Activated effector memory CD4-positive, alpha-beta T cell treated with anti-CD3 and anti-CD28 coated beads, Interleukin-2, amount 50 U/mL, for 16 hours (primary cell): Measurements from ENCODE around the gene VSIG10.
"Not testable (repeated sequence)": the region's sequence is repeated elsewhere in the genome, so short reads cannot be mapped to it uniquely, and the experiment has no call there.

Experiments
- DNase-seq: peaks from one replicate; pipeline ENCODE4 v3.0.0-alpha.2; 2020

VSIG10 gene

DNA sequence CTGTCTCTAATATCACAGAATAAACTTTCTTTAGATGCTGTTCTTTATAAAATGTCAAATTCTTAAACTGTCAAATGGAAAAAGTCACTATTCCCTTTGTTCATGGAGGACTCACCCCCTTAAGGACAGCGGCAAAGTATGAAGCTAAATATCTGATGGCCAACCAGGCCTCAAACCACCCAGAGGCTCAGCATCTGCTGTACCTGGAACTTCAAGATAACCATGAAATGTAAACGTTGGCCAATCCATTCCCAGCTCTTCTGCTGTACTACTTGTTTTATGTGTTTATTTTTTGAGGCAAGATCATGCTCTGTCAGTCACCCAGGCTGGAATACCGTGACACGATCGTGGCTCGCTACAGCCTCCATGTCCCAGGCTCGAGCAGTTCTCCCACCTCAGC lies 71.6 kb downstream of the VSIG10 start:
- DNase-seq = no peak

DNA sequence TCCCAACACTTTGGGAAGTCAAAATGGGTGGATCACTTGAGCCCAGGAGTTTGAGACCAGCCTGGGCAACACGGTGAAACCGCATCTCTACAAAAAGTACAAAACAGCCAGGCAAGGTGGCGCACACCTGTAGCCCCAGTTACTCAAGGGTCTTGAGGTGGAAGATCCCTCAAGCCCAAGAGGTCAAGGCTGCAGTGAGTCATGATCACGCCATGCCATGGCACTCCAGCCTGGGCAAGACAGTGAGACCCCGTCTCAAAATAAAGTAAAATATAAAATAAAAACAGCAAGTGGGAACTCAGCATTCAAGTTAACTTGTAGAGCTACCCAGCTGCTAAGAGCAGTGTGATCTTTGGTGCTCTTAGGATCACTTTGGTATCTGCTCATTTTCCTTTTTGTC lies 74.6 kb downstream of the VSIG10 start:
- no peak for DNase-seq

DNA sequence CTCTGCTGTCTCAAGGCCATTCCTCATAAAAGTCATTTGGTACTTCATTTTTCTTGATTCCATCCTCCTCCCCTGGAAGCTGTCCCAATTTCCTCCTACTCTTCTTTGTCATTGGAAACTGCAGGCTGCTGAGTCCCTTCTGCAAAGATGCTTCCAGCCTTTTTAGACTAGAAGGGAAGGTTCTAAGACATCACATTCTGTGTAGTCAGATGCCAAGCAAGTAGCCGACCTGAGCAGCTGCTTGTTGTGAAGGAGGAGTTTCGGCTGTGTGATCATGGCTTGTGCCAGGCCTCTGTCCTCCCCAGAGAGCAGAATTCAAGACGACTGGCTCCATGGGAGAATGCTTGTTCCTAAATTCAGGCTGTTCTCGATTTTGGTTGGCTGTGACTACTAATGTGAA lies 78.6 kb downstream of the VSIG10 start:
- DNase-seq = no peak

DNA sequence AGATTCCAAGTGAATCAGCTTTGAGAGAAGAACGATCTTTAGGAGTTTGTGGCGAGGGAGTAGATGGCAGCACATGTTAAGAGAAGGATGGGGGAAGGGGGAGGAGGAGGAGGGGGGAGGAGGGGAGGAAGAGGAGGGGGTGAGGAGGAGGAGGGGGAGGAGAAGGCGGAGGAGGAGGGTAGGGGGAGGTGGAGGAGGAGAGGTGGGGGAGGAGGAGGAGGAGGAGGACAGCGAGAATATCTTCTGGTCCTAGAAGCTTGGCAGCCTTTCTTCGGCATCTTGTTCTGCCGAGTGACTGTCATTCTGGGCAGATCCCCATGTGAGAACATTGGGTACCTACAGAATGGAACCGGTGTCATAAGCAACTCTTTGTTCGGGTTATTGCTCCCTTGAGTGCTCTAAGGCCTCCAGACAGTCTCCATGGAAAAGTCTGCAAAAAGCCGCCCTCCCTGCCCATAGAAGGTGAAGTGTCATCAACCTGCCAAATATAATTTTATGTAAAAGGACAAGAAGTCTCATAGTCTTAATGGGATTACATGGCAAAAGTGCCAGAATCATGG lies 80.4 kb downstream of the VSIG10 start:
- no peak for DNase-seq

DNA sequence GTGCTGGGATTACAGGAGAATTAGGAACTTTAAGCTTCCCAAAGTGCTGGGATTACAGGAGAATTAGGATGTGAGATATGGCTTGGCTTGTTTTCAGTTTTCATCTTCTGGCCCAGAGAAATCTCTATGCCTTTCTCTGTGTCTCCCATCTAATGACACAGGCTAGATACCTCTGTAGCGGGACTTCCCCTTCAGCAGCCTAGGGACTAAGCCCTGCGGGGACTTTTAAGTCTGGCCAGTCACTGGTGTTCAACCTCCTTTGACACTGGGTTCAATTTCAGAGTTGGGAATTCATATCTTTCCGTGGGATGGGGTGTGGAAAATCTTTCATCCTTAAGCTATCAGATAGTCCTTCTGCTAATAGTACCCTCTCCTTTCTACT lies 81.1 kb downstream of the VSIG10 start:
- no peak for DNase-seq

DNA sequence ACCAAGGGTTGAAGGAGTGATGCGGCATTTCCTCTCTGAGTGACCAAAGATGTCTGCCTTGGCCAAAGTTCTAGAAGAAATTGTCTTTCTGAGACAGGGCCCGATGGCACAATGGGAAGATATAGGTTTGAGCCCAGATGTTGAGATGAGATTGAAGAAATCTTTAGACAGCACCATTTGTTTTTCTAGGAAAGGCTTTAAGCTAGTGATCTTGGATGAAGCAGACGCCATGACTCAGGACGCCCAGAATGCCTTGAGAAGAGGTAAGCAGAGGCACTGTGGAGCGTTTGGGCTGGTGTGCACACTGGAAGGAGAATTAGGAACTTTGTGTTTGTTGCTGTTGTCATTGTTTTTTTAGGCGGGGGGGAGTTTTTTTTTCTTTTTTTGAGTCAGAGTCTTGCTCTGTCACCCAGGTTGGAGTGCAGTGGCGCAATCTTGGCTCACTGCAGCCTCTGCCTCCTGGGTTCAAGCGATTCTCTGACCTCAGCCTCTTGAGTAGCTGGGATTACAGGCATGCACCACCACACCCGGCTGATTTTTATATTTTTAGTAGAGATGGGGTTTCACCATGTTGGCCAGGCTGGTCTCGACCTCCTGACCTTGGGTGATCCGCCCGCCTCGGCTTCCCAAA lies 81.6 kb downstream of the VSIG10 start:
- DNase-seq = not testable (repeated sequence)

DNA sequence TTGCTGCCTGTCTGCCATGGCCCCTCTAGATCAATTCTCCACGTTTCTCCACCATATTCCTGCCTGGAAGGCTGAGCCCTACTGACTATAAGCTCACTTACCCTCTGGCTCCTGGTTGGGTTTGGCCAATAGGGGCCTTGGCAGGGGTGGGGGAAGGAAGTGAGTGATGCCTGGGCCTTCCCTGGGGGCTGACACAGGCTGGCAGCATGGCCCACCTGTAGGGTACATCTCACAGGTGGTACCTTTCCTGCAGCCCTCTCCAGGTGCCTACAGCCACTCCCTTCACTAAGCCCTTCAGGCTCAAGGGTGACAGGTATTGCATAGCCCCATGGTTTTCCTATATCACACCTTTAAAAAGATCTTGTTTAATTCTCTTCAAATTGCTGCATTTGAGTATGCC lies 83.8 kb downstream of the VSIG10 start:
- DNase-seq = no peak

DNA sequence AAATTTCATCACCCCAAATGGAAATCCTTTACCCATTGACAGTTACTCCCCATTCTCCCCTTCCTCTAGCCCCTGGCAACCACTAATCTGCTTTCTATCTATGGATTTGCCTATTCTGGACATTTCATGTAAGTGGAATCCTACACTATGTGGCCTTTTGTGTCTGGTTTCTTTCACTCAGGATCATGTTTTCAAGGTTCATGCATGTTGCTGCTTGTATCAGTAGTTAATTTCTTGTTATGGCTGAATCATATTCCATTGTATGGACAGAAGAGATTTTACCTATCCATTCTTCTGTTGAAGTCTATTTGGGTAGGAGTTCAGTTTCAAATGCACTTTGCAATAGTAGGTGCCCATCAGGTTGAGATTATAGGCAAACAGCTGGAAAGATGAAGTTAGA lies 85.9 kb downstream of the VSIG10 start:
- DNase-seq = no peak

DNA sequence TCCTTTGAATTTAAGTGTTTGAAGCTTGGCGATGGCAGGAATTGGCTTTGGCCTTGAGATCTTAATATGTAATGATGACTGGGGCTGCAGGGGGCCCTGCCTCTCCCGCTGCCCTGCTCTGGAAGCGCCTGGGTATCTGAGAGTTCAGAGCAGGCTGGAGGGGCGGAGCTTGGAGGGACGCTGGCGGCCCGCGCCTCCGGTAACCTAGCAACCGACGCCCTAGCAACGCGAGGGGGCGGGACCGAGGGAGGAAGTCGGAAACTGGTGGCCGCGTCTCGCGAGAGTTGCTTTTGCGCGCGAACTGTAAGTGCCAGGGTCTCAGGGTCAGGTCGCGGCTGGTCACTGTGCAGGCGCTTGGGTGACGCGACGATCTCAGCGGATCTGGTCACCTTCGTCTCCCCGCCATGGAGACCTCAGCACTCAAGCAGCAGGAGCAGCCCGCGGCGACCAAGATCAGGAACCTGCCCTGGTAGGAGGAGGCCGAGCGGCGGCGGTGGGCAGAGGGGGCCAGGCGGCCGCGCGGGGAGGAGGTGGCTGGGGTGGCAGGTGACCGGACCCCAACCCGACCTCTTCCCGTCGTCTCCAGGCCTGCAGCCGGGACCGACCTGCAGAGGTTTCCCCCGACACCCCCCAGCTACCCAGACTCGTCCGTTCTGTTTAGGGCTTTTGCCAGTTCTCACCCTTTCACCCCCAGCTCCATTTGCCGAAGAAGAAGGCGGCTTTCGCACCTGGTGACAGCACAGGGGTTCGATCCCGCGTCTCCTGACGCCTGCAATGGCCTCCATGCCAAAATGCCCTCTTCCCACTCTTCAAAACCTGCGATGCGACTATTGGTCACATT lies 87.2 kb downstream of the VSIG10 start, which contains the start of gene RFC5:
Gene RFC5 (plus strand): TSS at position 280 of the 841 bp plus-strand sequence. CDS start 125 bp downstream, at position 405.
- peak; percentile 99 for DNase-seq

DNA sequence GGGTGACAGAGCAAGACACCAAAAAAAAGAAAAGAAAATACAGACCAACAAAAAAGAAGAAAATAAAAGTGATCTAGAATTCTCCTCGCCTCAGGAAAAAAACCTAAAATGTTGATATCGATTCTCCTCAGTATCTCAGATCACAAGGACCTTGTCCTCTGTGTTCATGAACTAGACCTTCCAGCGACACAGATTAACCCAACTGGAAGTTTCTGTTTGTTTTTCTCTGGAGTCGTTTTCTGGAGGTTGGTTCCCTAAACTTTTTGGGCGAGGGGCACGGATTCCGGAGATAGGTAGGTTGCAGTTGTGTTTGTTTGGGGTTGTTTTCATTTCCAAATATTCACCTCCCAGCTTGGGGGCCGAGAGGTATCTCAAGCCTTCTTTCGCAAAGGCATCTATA lies 87.9 kb downstream of the VSIG10 start:
- DNase-seq = no peak

DNA sequence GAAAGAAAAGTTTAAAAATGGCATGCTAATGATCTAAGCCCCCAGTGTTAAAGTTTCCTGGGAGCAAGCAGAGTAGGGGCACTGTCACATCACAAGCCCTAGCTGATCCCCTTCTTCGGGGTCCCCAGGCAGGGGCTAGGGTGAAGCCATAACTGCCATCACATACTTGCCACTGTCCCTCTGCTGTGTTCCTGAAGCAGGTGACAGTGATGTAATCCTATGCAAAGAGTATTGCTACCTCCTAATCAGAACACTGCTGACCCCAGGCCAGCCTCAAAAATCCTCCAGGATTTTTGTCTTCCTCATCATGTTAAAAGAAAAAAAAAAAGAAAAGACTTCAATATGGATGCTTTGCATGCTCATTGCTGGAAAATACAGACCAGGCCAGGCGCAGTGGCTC lies 88.5 kb downstream of the VSIG10 start:
- DNase-seq = no peak
